HT-29 (cell line): ENCODE data around the gene PKNOX2. TPM values are rescaled to one million over a fixed set of nuclear protein-coding genes. Genes with fewer than 3 reads are reported as not detected.
A peak's percentile ranks its signal among the peaks of the same experiment; 100 is the strongest.
"Not testable (repeated sequence)": the region's sequence is repeated elsewhere in the genome, so short reads cannot be mapped to it uniquely, and the experiment has no call there.

Experiments
- DNase-seq: peaks from one replicate; pipeline ENCODE4 v3.0.0-alpha.2; 2015; ENCODE audit warnings: low spot score
- total RNA-seq: library from RNA; depleted of rRNA; stranded (reverse); fragments of >200 nt; shearing (Covaris generic); gene quantifications from 2 replicates; pipeline ENCODE4 v1.2.3, GENCODE V29; 2014

PKNOX2 gene
- total RNA-seq, 1 experiment from 2014 or later, result not detected

- DNase-seq, result peak; percentile 10
Observed at GRCh38 chr11:125201525-125202141, 37.1 kb downstream of the PKNOX2 start.

GRCh38 chr11:125202362-125202880 lies 37.9 kb downstream of the PKNOX2 start:
- DNase-seq, result no peak

GRCh38 chr11:125202977-125203376 lies 38.4 kb downstream of the PKNOX2 start:
- DNase-seq, result no peak

GRCh38 chr11:125207866-125208425 lies 43.4 kb downstream of the PKNOX2 start:
- no peak for DNase-seq

GRCh38 chr11:125210066-125210465 lies 45.5 kb downstream of the PKNOX2 start:
- DNase-seq, result no peak

GRCh38 chr11:125211191-125211947 lies 46.8 kb downstream of the PKNOX2 start:
- no peak for DNase-seq

GRCh38 chr11:125211948-125212340 lies 47.4 kb downstream of the PKNOX2 start:
- DNase-seq, result no peak

- DNase-seq, result no peak
Observed at GRCh38 chr11:125214601-125215565, 50.3 kb downstream of the PKNOX2 start.

GRCh38 chr11:125215976-125216375 lies 51.4 kb downstream of the PKNOX2 start:
- no peak for DNase-seq

GRCh38 chr11:125218336-125218735 lies 53.8 kb downstream of the PKNOX2 start:
- DNase-seq, result no peak

- DNase-seq, result no peak
Observed at GRCh38 chr11:125221461-125221860, 56.9 kb downstream of the PKNOX2 start.

- DNase-seq, result no peak
Observed at GRCh38 chr11:125222494-125222893, 57.9 kb downstream of the PKNOX2 start.

GRCh38 chr11:125223161-125223560 lies 58.6 kb downstream of the PKNOX2 start:
- not testable (repeated sequence) for DNase-seq

GRCh38 chr11:125223901-125224361 lies 59.4 kb downstream of the PKNOX2 start:
- DNase-seq, result no peak

- DNase-seq, result no peak
Observed at GRCh38 chr11:125224391-125225021, 60.0 kb downstream of the PKNOX2 start.

GRCh38 chr11:125225401-125225800 lies 60.9 kb downstream of the PKNOX2 start:
- no peak for DNase-seq

GRCh38 chr11:125226031-125226430 lies 61.5 kb downstream of the PKNOX2 start:
- no peak for DNase-seq

- DNase-seq, result no peak
Observed at GRCh38 chr11:125226706-125227105, 62.2 kb downstream of the PKNOX2 start.

- no peak for DNase-seq
Observed at GRCh38 chr11:125227151-125227550, 62.6 kb downstream of the PKNOX2 start.

GRCh38 chr11:125228445-125228844 lies 63.9 kb downstream of the PKNOX2 start:
- DNase-seq, result no peak

- no peak for DNase-seq
Observed at GRCh38 chr11:125228993-125229392, 64.4 kb downstream of the PKNOX2 start.
